HUES48 (cell line): ENCODE results near the gene CDC25A.

Experiments used
- H3K27ac ChIP-seq: one replicate; pipeline ENCODE4 v1.7.0; 2013; ENCODE audit warnings: low read depth, low read length, inconsistent platforms
- H3K27me3 ChIP-seq: 2 replicates; pipeline ENCODE4 v1.6.1; 2013; ENCODE audit warnings: mild to moderate bottlenecking, low read length; ENCODE audit not compliant: control insufficient read depth, insufficient read depth
- H3K36me3 ChIP-seq: 2 replicates; pipeline ENCODE4 v1.6.1; 2013; ENCODE audit warnings: low read length; ENCODE audit not compliant: control insufficient read depth, insufficient read depth
- H3K4me1 ChIP-seq: 2 replicates; pipeline ENCODE4 v1.6.1; 2013; ENCODE audit warnings: mild to moderate bottlenecking, low read length; ENCODE audit not compliant: control insufficient read depth, insufficient read depth
- H3K4me3 ChIP-seq: 2 replicates; pipeline ENCODE4 v1.5.1; 2013; ENCODE audit warnings: mild to moderate bottlenecking, low read depth, low read length
- H3K9ac ChIP-seq: 2 replicates; pipeline ENCODE4 v1.6.1; 2013; ENCODE audit warnings: mild to moderate bottlenecking, low read depth, low read length, moderate library complexity
- H3K9me3 ChIP-seq: 2 replicates; pipeline ENCODE4 v1.6.1; 2013; ENCODE audit warnings: low read length; ENCODE audit not compliant: control insufficient read depth, insufficient read depth

CDC25A gene

DNA sequence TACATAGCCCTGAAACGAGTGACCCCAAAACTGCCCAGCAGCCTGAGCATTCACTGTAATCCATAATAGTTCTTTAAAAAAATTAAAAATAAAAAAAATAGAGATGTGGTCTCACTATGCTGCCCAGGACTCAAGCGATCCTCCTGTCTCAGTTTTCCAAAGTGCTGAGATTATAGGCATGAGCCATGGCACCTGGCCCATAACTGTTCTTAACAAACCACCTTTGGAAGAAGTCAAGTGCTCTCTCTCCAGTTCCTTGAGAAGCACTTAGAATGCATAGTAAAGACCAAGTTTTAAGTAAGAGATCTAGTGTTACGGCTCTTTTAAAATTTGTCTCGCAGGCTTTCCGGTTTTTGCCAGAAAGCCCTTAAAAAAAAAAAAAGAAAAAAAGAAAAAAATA is 8.2 kb downstream of the CDC25A start:
- no peak overlapping the region for H3K27ac ChIP-seq
- no peak overlapping the region for H3K9ac ChIP-seq
- no peaks in the 10 kb centered on the region for H3K9me3 ChIP-seq
- H3K4me3 ChIP-seq, result no peak overlapping the region
- no peaks in the 10 kb centered on the region for H3K4me1 ChIP-seq
- no peaks in the 10 kb centered on the region for H3K27me3 ChIP-seq
- H3K36me3 ChIP-seq, result peaks cover 100% of the 10 kb centered on the region

DNA sequence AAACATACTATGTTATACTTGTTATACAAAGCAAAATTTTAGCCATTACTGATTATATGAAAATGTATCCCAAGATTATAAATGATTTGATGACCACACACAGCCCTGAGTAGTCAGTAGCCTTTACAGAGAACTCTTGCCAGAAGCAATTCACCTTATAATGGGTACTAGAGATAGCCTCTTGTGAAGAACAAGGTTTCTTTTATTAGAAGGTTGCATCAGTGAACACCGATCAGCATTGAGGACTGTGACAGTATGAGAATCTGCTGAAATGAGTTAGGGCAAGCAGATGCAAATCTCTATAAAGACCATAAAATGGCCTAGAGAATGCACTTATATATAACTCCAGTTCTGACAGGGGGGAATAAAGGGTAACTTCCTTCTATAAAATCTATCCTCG is 10.1 kb downstream of the CDC25A start:
- Histone ChIP-seq H3K36me3 (peaks cover 100% of the 10 kb centered on the region), H3K9ac (no peak overlapping the region), H3K4me3 (no peak overlapping the region), H3K27me3 (no peaks in the 10 kb centered on the region), H3K4me1 (no peaks in the 10 kb centered on the region), H3K27ac (no peak overlapping the region), H3K9me3 (no peaks in the 10 kb centered on the region)

GRCh38 chr3:48157950-48158376 is 30.3 kb downstream of the CDC25A start:
- no peak overlapping the region for H3K27ac ChIP-seq
- no peak overlapping the region for H3K4me3 ChIP-seq
- H3K9me3 ChIP-seq, result no peaks in the 10 kb centered on the region
- H3K9ac ChIP-seq, result no peak overlapping the region
- H3K27me3 ChIP-seq, result no peaks in the 10 kb centered on the region
- H3K4me1 ChIP-seq, result no peaks in the 10 kb centered on the region
- H3K36me3 ChIP-seq, result peaks cover 62% of the 10 kb centered on the region

GRCh38 chr3:48157202-48157840 is 30.9 kb downstream of the CDC25A start:
- Histone ChIP-seq H3K9me3 (no peaks in the 10 kb centered on the region), H3K4me3 (no peak overlapping the region), H3K9ac (no peak overlapping the region), H3K27ac (no peak overlapping the region), H3K36me3 (peaks cover 57% of the 10 kb centered on the region), H3K4me1 (no peaks in the 10 kb centered on the region), H3K27me3 (no peaks in the 10 kb centered on the region)

DNA sequence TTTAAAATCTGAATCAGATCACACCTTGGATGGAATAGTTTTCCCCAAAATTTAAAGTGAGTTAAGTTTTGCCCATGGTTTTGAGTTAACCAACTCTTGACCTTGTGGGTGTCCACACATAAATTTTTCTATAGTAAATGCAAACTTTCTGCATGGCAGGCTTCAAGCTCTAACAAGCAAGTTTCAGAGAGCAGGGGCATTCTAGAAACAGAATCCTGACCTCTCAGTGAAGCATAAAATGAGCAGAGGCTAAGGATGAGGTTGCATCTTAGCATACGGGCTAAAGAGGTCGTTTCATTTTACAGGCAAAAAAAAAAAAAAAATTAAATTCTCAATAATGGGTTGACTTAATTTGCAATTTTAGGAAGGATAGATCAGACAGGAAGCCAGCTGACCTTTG is 32.1 kb downstream of the CDC25A start:
- no peaks in the 10 kb centered on the region for H3K27me3 ChIP-seq

DNA sequence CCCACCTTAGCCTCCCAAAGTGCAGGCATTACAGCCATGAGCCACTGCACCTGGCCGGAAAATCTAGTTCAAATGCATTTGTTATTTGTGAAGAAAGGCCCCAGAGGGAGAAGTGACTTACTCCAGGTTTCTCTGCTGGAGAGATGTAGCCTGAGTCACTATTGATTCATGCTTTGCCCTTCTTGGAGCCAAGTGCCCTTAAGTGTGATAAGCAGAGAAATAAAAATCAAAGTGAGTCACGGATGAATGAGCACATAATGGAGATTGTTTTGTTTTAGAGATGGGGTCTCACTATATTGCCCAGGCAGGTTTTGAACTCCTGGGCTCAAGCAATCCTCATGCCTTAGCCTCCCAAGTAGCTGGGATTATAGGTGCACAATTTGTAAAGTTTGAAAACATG is 33.1 kb downstream of the CDC25A start:
- H3K27me3 ChIP-seq, result no peaks in the 10 kb centered on the region
- peaks cover 6% of the 10 kb centered on the region for H3K4me1 ChIP-seq
- H3K27ac ChIP-seq, result peak overlapping the region; percentile 8
- H3K36me3 ChIP-seq, result peaks cover 35% of the 10 kb centered on the region
- no peak overlapping the region for H3K4me3 ChIP-seq
- H3K9me3 ChIP-seq, result no peaks in the 10 kb centered on the region
- H3K9ac ChIP-seq, result no peak overlapping the region

More for the DNA sequence above, 32.1 kb downstream of the CDC25A start:
- Histone ChIP-seq H3K9me3 (no peaks in the 10 kb centered on the region), H3K4me1 (peaks cover 2% of the 10 kb centered on the region), H3K9ac (no peak overlapping the region), H3K36me3 (peaks cover 45% of the 10 kb centered on the region), H3K4me3 (no peak overlapping the region), H3K27ac (no peak overlapping the region)

DNA sequence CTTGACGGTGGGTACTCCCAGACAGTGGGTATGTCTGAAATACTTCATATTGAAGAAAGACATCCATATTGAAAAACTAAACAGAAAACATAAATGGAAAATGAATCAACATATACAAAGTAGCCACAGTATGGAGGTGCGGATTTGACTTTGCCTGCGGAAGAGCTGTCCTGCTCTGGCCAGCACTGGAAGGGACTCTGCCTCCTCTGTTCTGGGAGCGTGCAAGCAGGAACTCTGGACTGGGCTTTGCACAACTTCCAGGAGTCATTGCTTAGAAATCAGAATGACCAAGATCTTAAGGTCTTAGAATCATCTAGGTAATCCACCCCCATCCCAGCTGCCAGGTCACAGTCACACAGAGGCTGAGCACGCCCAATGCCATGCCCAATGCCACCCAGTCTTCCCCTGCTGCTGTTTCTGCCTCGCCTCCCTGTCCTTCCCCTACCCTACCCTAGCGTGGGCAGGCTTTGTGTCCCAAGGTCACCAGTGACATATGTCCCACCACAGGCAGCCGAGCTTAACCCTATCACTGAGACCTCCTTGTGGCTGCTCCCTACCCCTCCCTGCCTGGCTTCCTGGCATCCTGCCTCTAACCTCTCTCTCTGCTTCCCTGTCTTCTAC is 36.3 kb downstream of the CDC25A start:
- H3K36me3 ChIP-seq, result peaks cover 3% of the 10 kb centered on the region
- H3K27ac ChIP-seq, result no peak overlapping the region
- H3K9me3 ChIP-seq, result no peaks in the 10 kb centered on the region
- peaks cover 6% of the 10 kb centered on the region for H3K4me1 ChIP-seq
- H3K9ac ChIP-seq, result no peak overlapping the region
- no peak overlapping the region for H3K4me3 ChIP-seq
- H3K27me3 ChIP-seq, result no peaks in the 10 kb centered on the region

GRCh38 chr3:48151058-48151806 is 37.0 kb downstream of the CDC25A start:
- H3K27me3 ChIP-seq, result no peaks in the 10 kb centered on the region
- H3K9ac ChIP-seq, result no peak overlapping the region
- no peak overlapping the region for H3K4me3 ChIP-seq
- H3K27ac ChIP-seq, result no peak overlapping the region
- no peaks in the 10 kb centered on the region for H3K9me3 ChIP-seq
- H3K4me1 ChIP-seq, result peaks cover 6% of the 10 kb centered on the region
- H3K36me3 ChIP-seq, result no peaks in the 10 kb centered on the region

DNA sequence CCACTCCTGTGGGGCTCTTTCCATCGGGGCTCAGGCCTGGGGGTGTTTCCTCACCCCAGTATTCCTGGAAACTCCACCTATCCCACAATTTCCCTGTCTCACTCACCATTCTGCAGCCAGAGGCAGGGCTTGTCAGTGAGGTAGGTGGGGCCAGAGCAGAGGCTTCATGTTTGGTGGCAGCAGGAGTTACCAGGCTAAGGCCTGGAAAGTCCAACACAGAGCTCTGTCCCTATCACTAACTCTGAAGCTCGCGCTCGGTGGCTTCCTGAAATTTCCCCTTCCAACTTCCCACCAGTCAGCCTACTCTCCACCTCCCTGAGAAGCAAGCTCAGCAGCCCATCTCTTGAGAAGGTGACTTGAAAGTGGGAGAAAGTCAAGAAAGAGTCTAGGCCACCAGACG is 44.2 kb downstream of the CDC25A start:
- Histone ChIP-seq H3K27me3 (no peaks in the 10 kb centered on the region), H3K4me3 (no peak overlapping the region), H3K27ac (no peak overlapping the region), H3K4me1 (peaks cover 5% of the 10 kb centered on the region), H3K9ac (no peak overlapping the region), H3K9me3 (no peaks in the 10 kb centered on the region), H3K36me3 (no peaks in the 10 kb centered on the region)

DNA sequence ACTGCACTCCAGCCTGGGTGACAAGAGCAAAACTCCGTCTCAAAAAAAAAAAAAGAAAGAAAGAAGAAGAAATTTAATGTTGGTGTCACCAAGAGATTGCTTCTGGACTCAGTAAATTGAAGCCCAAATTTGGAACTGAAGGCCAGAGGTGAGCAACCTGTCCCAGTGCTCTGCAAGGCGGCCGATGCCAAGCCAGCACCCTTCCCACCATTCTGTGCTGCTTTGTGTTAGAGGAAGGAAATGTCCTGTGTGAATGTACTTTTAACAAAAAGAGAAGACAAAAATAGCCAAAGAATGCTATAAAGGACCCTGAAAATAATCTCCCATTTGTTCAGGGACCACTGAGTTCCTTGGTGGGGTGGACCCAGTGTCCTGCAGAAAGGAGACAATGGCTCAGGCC is 44.6 kb downstream of the CDC25A start:
- Histone ChIP-seq H3K36me3 (no peaks in the 10 kb centered on the region), H3K27me3 (no peaks in the 10 kb centered on the region), H3K27ac (no peak overlapping the region), H3K9me3 (no peaks in the 10 kb centered on the region), H3K4me1 (peaks cover 5% of the 10 kb centered on the region), H3K9ac (no peak overlapping the region), H3K4me3 (no peak overlapping the region)

GRCh38 chr3:48142316-48142870 is 45.8 kb downstream of the CDC25A start:
- peaks cover 5% of the 10 kb centered on the region for H3K4me1 ChIP-seq
- H3K27me3 ChIP-seq, result no peaks in the 10 kb centered on the region
- H3K27ac ChIP-seq, result no peak overlapping the region
- H3K36me3 ChIP-seq, result no peaks in the 10 kb centered on the region
- H3K9ac ChIP-seq, result no peak overlapping the region
- H3K9me3 ChIP-seq, result no peaks in the 10 kb centered on the region
- no peak overlapping the region for H3K4me3 ChIP-seq
